Measurements from ENCODE around the gene SLC25A21. TPM values are rescaled to one million over a fixed set of nuclear protein-coding genes. Genes with fewer than 3 reads are reported as not detected.

SLC25A21 gene
- total RNA-seq, 1 experiment from 2014 or later, result 2.1 TPM

DNA sequence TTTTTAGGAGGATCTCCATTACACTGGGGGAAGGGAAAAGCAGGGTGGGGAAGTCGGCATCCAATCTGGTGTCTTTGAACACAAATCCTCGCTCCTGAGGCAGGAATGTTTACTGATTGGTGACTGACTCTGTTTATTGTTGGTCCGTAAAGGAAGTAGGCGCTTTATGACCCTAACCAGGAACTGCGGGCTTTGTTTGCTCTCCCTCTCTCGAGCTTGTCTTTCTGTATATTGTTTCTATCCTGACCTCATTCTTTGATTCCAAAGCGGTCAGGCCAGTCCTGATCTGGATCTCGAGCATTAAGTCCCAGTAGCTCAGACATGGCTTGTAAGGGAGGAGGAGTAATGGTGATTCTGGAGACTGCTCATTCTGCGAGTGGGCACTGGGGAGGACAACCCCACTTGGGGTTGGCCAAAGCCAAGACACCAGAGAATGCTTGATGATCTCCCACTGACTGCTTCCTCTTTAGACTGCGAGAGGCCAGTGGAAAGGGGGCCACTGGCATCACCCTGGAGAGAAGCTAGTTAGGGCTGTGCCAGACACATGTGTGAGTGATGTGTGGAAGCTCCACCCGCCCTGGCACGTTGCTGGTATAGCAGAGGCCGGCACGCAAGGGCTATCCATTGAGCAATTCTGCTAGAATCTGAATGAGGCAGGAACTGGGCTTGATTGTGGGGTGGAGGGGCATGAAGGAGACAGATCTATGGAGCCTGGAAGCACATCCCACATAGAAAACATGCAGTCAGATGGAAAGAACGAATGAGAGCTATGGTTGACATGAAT lies 316.1 kb downstream of the SLC25A21 start:
- no peaks in the 10 kb centered on the region for H3K9me3 ChIP-seq (ENCODE audit: control insufficient read depth, insufficient read depth, low read depth, low read length)
- no peaks in the 10 kb centered on the region for H3K4me1 ChIP-seq (ENCODE audit: control insufficient read depth, insufficient read depth, low read length)
- ChIA-PET POLR2A (no interaction called here), CTCF (no interaction called here)
- DNase-seq (ENCODE audit: low read depth, low spot score), result no peak
- no peak overlapping the region for H3K4me3 ChIP-seq (ENCODE audit: low read depth in 2 of 2, low read length in 2 of 2)
- in situ Hi-C loops (cut with HindIII; ENCODE audit: low pct_unique_long_range_greater_than_20kb, low sequenced_read_pairs) (no loop called here), intact Hi-C loops (cut with micrococcal nuclease; ENCODE audit: unreplicated experiment) (no loop called here)
- no peaks in the 10 kb centered on the region for H3K27me3 ChIP-seq (ENCODE audit: control insufficient read depth, insufficient read depth, low read length)
- no peak for ATAC-seq
- no peaks in the 10 kb centered on the region for H3K36me3 ChIP-seq (ENCODE audit: control insufficient read depth, insufficient read depth, low read length)
- no TSS peak for BruUV-seq (replicated peaks)
- no peak overlapping the region for H3K27ac ChIP-seq (ENCODE audit: low read length)
- TF ChIP-seq SIN3A (IDR thresholded peaks at IDR 0.05; ENCODE audit: borderline replicate concordance, insufficient read depth, low read depth, low read length), result no peak

DNA sequence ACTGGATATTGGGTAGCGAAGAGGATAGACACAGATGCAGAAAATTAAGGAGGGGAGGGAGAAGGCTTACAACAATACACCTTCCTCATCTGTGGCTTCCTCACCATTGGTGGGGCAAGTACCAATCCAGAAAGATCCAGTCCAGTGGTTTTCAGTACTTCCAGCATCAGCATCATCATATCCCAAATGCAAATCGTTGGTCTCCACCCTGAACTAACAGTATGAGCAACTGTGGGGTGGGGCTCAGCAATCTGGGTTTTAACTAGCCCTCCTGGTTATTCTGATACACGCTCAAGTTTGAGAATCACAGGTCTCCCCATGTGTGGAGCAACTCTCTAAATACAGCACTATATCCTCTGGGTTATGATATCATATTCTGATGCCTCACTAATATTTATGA lies 317.0 kb downstream of the SLC25A21 start:
- BruUV-seq (replicated peaks), result no TSS peak
- TF ChIP-seq, protein P1, sequence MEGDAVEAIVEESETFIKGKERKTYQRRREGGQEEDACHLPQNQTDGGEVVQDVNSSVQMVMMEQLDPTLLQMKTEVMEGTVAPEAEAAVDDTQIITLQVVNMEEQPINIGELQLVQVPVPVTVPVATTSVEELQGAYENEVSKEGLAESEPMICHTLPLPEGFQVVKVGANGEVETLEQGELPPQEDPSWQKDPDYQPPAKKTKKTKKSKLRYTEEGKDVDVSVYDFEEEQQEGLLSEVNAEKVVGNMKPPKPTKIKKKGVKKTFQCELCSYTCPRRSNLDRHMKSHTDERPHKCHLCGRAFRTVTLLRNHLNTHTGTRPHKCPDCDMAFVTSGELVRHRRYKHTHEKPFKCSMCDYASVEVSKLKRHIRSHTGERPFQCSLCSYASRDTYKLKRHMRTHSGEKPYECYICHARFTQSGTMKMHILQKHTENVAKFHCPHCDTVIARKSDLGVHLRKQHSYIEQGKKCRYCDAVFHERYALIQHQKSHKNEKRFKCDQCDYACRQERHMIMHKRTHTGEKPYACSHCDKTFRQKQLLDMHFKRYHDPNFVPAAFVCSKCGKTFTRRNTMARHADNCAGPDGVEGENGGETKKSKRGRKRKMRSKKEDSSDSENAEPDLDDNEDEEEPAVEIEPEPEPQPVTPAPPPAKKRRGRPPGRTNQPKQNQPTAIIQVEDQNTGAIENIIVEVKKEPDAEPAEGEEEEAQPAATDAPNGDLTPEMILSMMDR (IDR thresholded peaks at IDR 0.05), result no peak
- no peak for TF ChIP-seq POLR2AphosphoS5 (IDR thresholded peaks at IDR 0.05; ENCODE audit: low read depth, low read length)
- ATAC-seq (no peak), DNase-seq (ENCODE audit: low read depth, low spot score) (no peak)
- H3K27ac ChIP-seq (ENCODE audit: low read length), result no peak overlapping the region
- CTCF ChIA-PET, result no interaction called here
- no peaks in the 10 kb centered on the region for H3K36me3 ChIP-seq (ENCODE audit: control insufficient read depth, insufficient read depth, low read length)
- H3K4me1 ChIP-seq (ENCODE audit: control insufficient read depth, insufficient read depth, low read length), result no peaks in the 10 kb centered on the region
- no peak overlapping the region for H3K4me3 ChIP-seq (ENCODE audit: low read depth in 2 of 2, low read length in 2 of 2)
- in situ Hi-C loops (cut with HindIII; ENCODE audit: low pct_unique_long_range_greater_than_20kb, low sequenced_read_pairs), result no loop called here
- no peaks in the 10 kb centered on the region for H3K9me3 ChIP-seq (ENCODE audit: control insufficient read depth, insufficient read depth, low read depth, low read length)
- H3K27me3 ChIP-seq (ENCODE audit: control insufficient read depth, insufficient read depth, low read length), result no peaks in the 10 kb centered on the region
- intact Hi-C loops (cut with micrococcal nuclease; ENCODE audit: unreplicated experiment), result no loop called here
- POLR2A ChIA-PET, result no interaction called here

DNA sequence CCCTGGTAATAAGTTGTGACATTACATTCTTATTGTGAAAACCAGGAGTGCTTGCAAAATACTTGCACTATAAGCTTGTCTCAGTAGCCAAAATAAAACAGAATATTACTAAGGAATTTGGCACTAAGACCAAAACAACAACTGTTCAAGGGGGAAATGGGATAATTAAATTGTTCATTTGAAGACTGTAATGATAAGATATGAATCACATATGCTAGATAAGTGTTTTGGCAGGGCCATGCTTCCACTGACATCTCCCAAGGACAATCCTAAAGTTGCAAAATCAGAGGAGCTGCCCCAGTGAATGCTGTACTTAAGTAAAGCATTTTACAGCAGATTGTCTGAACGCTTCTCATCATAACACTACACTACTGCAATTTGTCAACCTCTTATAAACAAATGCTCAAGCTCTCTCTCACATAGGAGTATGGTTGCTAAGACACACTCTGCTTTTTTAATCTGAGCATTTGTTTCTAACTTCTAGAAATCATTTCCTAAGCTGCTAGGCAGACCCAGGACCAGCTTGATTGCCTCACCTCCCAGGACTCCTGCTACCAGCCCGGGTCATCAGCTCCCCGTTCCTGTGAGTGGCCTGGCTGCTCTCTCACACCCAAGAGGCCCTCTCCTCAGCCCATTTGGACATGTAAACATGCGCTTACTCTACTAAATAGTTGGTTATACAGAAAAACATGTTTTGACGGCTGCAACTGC lies 319.3 kb downstream of the SLC25A21 start:
- no peaks in the 10 kb centered on the region for H3K27me3 ChIP-seq (ENCODE audit: control insufficient read depth, insufficient read depth, low read length)
- no peaks in the 10 kb centered on the region for H3K4me1 ChIP-seq (ENCODE audit: control insufficient read depth, insufficient read depth, low read length)
- no peaks in the 10 kb centered on the region for H3K9me3 ChIP-seq (ENCODE audit: control insufficient read depth, insufficient read depth, low read depth, low read length)
- DNase-seq (ENCODE audit: low read depth, low spot score), result no peak
- no peak overlapping the region for H3K4me3 ChIP-seq (ENCODE audit: low read depth in 2 of 2, low read length in 2 of 2)
- ATAC-seq, result no peak
- no TSS peak for BruUV-seq (replicated peaks)
- no peak overlapping the region for H3K27ac ChIP-seq (ENCODE audit: low read length)
- ChIA-PET CTCF (no interaction called here), POLR2A (no interaction called here)
- intact Hi-C loops (cut with micrococcal nuclease; ENCODE audit: unreplicated experiment) (no loop called here), in situ Hi-C loops (cut with HindIII; ENCODE audit: low pct_unique_long_range_greater_than_20kb, low sequenced_read_pairs) (no loop called here)
- H3K36me3 ChIP-seq (ENCODE audit: control insufficient read depth, insufficient read depth, low read length), result no peaks in the 10 kb centered on the region
- TF ChIP-seq POLR2AphosphoS5 (IDR thresholded peaks at IDR 0.05; ENCODE audit: low read depth, low read length), result no peak
- TF ChIP-seq, protein P2, sequence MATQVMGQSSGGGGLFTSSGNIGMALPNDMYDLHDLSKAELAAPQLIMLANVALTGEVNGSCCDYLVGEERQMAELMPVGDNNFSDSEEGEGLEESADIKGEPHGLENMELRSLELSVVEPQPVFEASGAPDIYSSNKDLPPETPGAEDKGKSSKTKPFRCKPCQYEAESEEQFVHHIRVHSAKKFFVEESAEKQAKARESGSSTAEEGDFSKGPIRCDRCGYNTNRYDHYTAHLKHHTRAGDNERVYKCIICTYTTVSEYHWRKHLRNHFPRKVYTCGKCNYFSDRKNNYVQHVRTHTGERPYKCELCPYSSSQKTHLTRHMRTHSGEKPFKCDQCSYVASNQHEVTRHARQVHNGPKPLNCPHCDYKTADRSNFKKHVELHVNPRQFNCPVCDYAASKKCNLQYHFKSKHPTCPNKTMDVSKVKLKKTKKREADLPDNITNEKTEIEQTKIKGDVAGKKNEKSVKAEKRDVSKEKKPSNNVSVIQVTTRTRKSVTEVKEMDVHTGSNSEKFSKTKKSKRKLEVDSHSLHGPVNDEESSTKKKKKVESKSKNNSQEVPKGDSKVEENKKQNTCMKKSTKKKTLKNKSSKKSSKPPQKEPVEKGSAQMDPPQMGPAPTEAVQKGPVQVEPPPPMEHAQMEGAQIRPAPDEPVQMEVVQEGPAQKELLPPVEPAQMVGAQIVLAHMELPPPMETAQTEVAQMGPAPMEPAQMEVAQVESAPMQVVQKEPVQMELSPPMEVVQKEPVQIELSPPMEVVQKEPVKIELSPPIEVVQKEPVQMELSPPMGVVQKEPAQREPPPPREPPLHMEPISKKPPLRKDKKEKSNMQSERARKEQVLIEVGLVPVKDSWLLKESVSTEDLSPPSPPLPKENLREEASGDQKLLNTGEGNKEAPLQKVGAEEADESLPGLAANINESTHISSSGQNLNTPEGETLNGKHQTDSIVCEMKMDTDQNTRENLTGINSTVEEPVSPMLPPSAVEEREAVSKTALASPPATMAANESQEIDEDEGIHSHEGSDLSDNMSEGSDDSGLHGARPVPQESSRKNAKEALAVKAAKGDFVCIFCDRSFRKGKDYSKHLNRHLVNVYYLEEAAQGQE (IDR thresholded peaks at IDR 0.05; ENCODE audit: insufficient read depth in 1 of 2, low read depth in 2 of 2, low read length in 1 of 2), result no peak
- no peak for TF ChIP-seq SIN3A (IDR thresholded peaks at IDR 0.05; ENCODE audit: borderline replicate concordance, insufficient read depth, low read depth, low read length)
- TF ChIP-seq, protein P1 (IDR thresholded peaks at IDR 0.05), result no peak
- no peak for TF ChIP-seq TCF7L2 (IDR thresholded peaks at IDR 0.05; ENCODE audit: low read depth, low read length)
